K562 (cell line): ENCODE results near the gene LTBP4. TPM values are rescaled to one million over a fixed set of nuclear protein-coding genes. Genes with fewer than 3 reads are reported as not detected.

Experiments used
- BACH1 ChIP-seq: fragments of 200-800 bp; sonication (Bioruptor generic); IDR thresholded peaks from 2 replicates; pipeline ENCODE4 v1.6.1; 2016; ENCODE audit warnings: missing genetic modification characterization, missing compliant biosample characterization
- CBFA2T2 ChIP-seq: fragments of 450-650 bp; conservative IDR thresholded peaks from 2 replicates; pipeline ENCODE4 v1.6.1; 2017; ENCODE audit warnings: mild to moderate bottlenecking
- CTBP1 ChIP-seq: fragments of 450-650 bp; IDR thresholded peaks from 2 replicates; pipeline ENCODE4 v1.6.1; 2016; ENCODE audit warnings: borderline replicate concordance
- ETV6 ChIP-seq, 3 experiments: fragments of 150-350 bp in 1 of 3; sonication (generic) in 1 of 3; formaldehyde crosslinking in 1 of 3; IDR thresholded peaks; 2 replicates each; pipeline versions ENCODE4 v1.6.1 to v1.8.0; 2014 to 2022; ENCODE audit warnings: borderline replicate concordance in 2 of 3, low read depth in 2 of 3, antibody characterized with exemption in 1 of 3, low read length in 1 of 3, mild to moderate bottlenecking in 1 of 3, missing genetic modification reagents in 1 of 3
- FOXM1 ChIP-seq, 2 experiments: fragments of 450-650 bp in 1 of 2; sonication (generic) in 1 of 2; formaldehyde crosslinking in 1 of 2; IDR thresholded peaks; 2 replicates each; pipeline versions ENCODE4 v1.6.1 to v1.9.0; 2017 to 2022; ENCODE audit warnings: low read depth in 2 of 2, mild to moderate bottlenecking in 2 of 2, missing genetic modification reagents in 1 of 2, moderate library complexity in 1 of 2
- HNRNPL ChIP-seq: fragments of 200-400 bp; formaldehyde crosslinking; IDR thresholded peaks from 2 replicates; pipeline ENCODE4 v1.6.1; 2017; ENCODE audit warnings: low read depth, mild to moderate bottlenecking, low read length
- KHSRP ChIP-seq: fragments of 450-650 bp; IDR thresholded peaks from 2 replicates; pipeline ENCODE4 v1.6.1; 2017
- MYNN ChIP-seq, 2 experiments: sonication (generic); formaldehyde crosslinking in 1 of 2; IDR thresholded peaks; 2 replicates each; pipeline versions ENCODE4 v1.5.0 to v1.6.1; 2016 to 2020; ENCODE audit warnings: antibody characterized with exemption in 1 of 2, missing genetic modification reagents in 1 of 2
- PHB2 ChIP-seq: fragments of 450-650 bp; IDR thresholded peaks from 2 replicates; pipeline ENCODE4 v1.6.1; 2017; ENCODE audit warnings: low read depth
- PHF20 ChIP-seq: fragments of 450-650 bp; IDR thresholded peaks from 2 replicates; pipeline ENCODE4 v1.6.1; 2018; ENCODE audit not compliant: partially characterized antibody
- POLR2G ChIP-seq: fragments of 200-400 bp; formaldehyde crosslinking; IDR thresholded peaks from 2 replicates; pipeline ENCODE4 v1.6.1; 2017; ENCODE audit warnings: low read depth, mild to moderate bottlenecking, antibody characterized with exemption, low read length, moderate library complexity
- POLR3A ChIP-seq: IDR thresholded peaks from 2 replicates; pipeline ENCODE4 v1.6.1; 2011; ENCODE audit warnings: borderline replicate concordance, mild to moderate bottlenecking, moderate library complexity; ENCODE audit not compliant: insufficient read length, insufficient read depth; ENCODE audit errors: extremely low read depth
- RBFOX2 ChIP-seq: fragments of 200-400 bp; formaldehyde crosslinking; IDR thresholded peaks from 2 replicates; pipeline ENCODE4 v1.6.1; 2017; ENCODE audit warnings: low read depth, mild to moderate bottlenecking, low read length, moderate library complexity
- SMARCE1 ChIP-seq: fragments of 450-650 bp; IDR thresholded peaks from 2 replicates; pipeline ENCODE4 v1.7.1; 2016; ENCODE audit warnings: mild to moderate bottlenecking
- THRAP3 ChIP-seq: fragments of 450-650 bp; IDR thresholded peaks from 2 replicates; pipeline ENCODE4 v1.6.1; 2016; ENCODE audit warnings: mild to moderate bottlenecking, inconsistent platforms, borderline replicate concordance
- ZFX ChIP-seq: sonication (generic); formaldehyde crosslinking; IDR thresholded peaks from 2 replicates; pipeline ENCODE4 v1.8.0; 2022; ENCODE audit warnings: mild to moderate bottlenecking, missing genetic modification reagents, moderate library complexity
- ZNF124 ChIP-seq: sonication (generic); formaldehyde crosslinking; IDR thresholded peaks from 2 replicates; pipeline ENCODE4 v1.8.1; 2022; ENCODE audit warnings: missing genetic modification reagents
- ZNF140 ChIP-seq: fragments of 250-450 bp; sonication (Bioruptor Pico); IDR thresholded peaks from 2 replicates; pipeline ENCODE4 v1.8.0; 2021; ENCODE audit warnings: moderate library complexity, mild to moderate bottlenecking, inconsistent platforms
- ZNF76 ChIP-seq: fragments of 250-450 bp; sonication (Bioruptor Pico); IDR thresholded peaks from 2 replicates; pipeline ENCODE4 v1.4.0; 2020; ENCODE audit warnings: mild to moderate bottlenecking, moderate library complexity, borderline replicate concordance
- ZNF77 ChIP-seq: fragments of 250-450 bp; sonication (Bioruptor Pico); IDR thresholded peaks from 2 replicates; pipeline ENCODE4 v1.5.0; 2020
- polyA plus RNA-seq, 8 experiments: library from polyadenylated mRNA; depleted of rRNA in 4 of 8; stranded (reverse) in 5 of 8; unstranded in 3 of 8; fragments of >200 nt; fragmentation: Nextera tagmentation in 2 of 8; fragmentation: Illumina TruSeq in 1 of 8; extraction: Ambion mirVana in 2 of 8; extraction: Trizol in 1 of 8; gene quantifications; 2 replicates each; pipeline versions ENCODE4 v1.2.1 to v1.2.3, GENCODE V29; 2011 to 2014; ENCODE audit warnings: inconsistent platforms in 1 of 8, missing spikeins in 1 of 8
- total RNA-seq, 7 experiments: library from RNA; depleted of rRNA in 6 of 7; stranded (reverse); fragments of >200 nt in 6 of 7; fragmentation: Illumina TruSeq in 2 of 7; extraction: Trizol in 2 of 7; gene quantifications; 2 replicates each; pipeline versions ENCODE4 v1.2.1 to v1.2.3, GENCODE V29; 2011 to 2021; ENCODE audit warnings: low replicate concordance in 1 of 7
- TF ChIP-seq, protein P1 (sequence below), 2 experiments: IDR thresholded peaks; 2 replicates each; pipeline ENCODE4 v1.6.1; 2012; ENCODE audit warnings: improper control_type of control experiment in 2 of 2, low read depth in 2 of 2, low read length in 2 of 2, borderline replicate concordance in 1 of 2
- TF ChIP-seq, protein P2 (sequence below): fragments of 450-650 bp; formaldehyde crosslinking; IDR thresholded peaks from 2 replicates; pipeline ENCODE4 v1.4.0; 2022; ENCODE audit warnings: mild to moderate bottlenecking, moderate library complexity
- TF ChIP-seq, protein P3 (sequence below): sonication (generic); formaldehyde crosslinking; IDR thresholded peaks from 2 replicates; pipeline ENCODE4 v1.9.0; 2022; ENCODE audit warnings: mild to moderate bottlenecking, missing genetic modification reagents
- TF ChIP-seq, protein P4 (sequence below): sonication (generic); formaldehyde crosslinking; IDR thresholded peaks from 2 replicates; pipeline ENCODE4 v1.8.0; 2022; ENCODE audit warnings: missing genetic modification reagents, mild to moderate bottlenecking, borderline replicate concordance

LTBP4 gene
- total and polyA plus RNA-seq, 9 of the 15 experiments (the other 6 are each of a cell fraction or from before 2014, with no cell fraction given) = 0.35 to 160 (median 31.6) TPM

DNA sequence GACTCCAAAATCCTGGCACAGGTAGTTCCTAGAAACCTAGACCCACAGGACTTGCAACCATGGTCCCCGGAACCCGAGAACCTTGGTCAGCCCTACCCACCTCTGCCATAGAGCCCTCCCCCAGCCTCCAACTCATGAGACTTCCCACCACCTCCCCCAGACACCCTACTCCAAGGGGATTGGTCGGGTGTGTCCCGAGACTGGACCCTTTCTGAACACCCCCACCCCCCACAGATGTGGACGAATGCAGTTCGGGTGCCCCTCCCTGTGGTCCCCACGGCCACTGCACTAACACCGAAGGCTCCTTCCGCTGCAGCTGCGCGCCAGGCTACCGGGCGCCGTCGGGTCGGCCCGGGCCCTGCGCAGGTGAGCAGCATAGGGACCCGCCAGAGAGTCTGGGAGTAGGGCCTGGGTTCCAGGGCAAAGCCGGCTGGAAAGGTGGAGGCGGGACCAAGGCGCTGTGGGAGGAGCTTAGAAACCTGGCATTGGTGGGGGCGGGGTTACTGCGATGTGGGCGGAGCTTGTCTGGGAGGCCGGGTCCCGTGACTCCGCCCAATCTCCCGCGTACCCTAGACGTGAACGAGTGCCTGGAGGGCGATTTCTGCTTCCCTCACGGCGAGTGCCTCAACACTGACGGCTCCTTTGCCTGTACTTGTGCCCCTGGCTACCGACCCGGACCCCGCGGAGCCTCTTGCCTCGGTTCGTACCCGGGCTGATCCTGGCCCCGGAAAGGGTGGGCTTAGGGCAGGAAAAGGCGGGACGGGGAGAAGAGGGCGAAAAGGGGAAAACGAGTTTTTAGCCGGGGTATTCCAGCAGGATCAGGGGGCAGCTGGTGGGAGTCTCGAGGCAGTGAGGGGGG is 11.9 kb downstream of the LTBP4 start (continued):
- TF ChIP-seq ZNF124 (no peak), PHF20 (no peak), PHB2 (no peak), MYNN (IDR thresholded peaks at IDR 0.05) (0 out of 2 replicates have a peak, but pooled peaks have one; percentile 32), MYNN (CRISPR knock-in tag; IDR thresholded peaks at IDR 0.05) (no peak), ZNF76 (CRISPR knock-in tag) (no peak), POLR2G (peak; percentile 74), ZNF77 (CRISPR knock-in tag) (no peak), CBFA2T2 (no peak), SMARCE1 (no peak), ETV6 (IDR thresholded peaks at IDR 0.05; ENCODE audit: borderline replicate concordance in 1 of 2, low read depth in 2 of 2, low read length in 1 of 2) (no peak), ETV6 (CRISPR knock-in tag; IDR thresholded peaks at IDR 0.05; ENCODE audit: borderline replicate concordance) (no peak; the same call in 1 of the 2 replicates), CTBP1 (0 out of 2 replicates have a peak, but pooled peaks have one; percentile 20), ZFX (CRISPR knock-in tag) (no peak), POLR3A (no peak), BACH1 (no peak), FOXM1 (IDR thresholded peaks at IDR 0.05; ENCODE audit: low read depth) (no peak), FOXM1 (CRISPR knock-in tag; IDR thresholded peaks at IDR 0.05; ENCODE audit: low read depth) (no peak), KHSRP (no peak), ZNF140 (CRISPR knock-in tag) (no peak), THRAP3 (no peak), RBFOX2 (peak; percentile 59), HNRNPL (no peak)
- TF ChIP-seq, protein P1, sequence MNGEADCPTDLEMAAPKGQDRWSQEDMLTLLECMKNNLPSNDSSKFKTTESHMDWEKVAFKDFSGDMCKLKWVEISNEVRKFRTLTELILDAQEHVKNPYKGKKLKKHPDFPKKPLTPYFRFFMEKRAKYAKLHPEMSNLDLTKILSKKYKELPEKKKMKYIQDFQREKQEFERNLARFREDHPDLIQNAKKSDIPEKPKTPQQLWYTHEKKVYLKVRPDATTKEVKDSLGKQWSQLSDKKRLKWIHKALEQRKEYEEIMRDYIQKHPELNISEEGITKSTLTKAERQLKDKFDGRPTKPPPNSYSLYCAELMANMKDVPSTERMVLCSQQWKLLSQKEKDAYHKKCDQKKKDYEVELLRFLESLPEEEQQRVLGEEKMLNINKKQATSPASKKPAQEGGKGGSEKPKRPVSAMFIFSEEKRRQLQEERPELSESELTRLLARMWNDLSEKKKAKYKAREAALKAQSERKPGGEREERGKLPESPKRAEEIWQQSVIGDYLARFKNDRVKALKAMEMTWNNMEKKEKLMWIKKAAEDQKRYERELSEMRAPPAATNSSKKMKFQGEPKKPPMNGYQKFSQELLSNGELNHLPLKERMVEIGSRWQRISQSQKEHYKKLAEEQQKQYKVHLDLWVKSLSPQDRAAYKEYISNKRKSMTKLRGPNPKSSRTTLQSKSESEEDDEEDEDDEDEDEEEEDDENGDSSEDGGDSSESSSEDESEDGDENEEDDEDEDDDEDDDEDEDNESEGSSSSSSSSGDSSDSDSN (IDR thresholded peaks at IDR 0.05; ENCODE audit: borderline replicate concordance in 1 of 2, low read depth in 2 of 2, low read length in 2 of 2) = no peak
- TF ChIP-seq, protein P2, sequence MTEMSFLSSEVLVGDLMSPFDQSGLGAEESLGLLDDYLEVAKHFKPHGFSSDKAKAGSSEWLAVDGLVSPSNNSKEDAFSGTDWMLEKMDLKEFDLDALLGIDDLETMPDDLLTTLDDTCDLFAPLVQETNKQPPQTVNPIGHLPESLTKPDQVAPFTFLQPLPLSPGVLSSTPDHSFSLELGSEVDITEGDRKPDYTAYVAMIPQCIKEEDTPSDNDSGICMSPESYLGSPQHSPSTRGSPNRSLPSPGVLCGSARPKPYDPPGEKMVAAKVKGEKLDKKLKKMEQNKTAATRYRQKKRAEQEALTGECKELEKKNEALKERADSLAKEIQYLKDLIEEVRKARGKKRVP (CRISPR knock-in tag) = no peak
- TF ChIP-seq, protein P3, sequence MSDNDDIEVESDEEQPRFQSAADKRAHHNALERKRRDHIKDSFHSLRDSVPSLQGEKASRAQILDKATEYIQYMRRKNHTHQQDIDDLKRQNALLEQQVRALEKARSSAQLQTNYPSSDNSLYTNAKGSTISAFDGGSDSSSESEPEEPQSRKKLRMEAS (CRISPR knock-in tag) = no peak; the same call in 1 of the 2 replicates
- TF ChIP-seq, protein P4, sequence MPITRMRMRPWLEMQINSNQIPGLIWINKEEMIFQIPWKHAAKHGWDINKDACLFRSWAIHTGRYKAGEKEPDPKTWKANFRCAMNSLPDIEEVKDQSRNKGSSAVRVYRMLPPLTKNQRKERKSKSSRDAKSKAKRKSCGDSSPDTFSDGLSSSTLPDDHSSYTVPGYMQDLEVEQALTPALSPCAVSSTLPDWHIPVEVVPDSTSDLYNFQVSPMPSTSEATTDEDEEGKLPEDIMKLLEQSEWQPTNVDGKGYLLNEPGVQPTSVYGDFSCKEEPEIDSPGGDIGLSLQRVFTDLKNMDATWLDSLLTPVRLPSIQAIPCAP = no peak
